ENCODE results near the gene GABRR3.

DNA sequence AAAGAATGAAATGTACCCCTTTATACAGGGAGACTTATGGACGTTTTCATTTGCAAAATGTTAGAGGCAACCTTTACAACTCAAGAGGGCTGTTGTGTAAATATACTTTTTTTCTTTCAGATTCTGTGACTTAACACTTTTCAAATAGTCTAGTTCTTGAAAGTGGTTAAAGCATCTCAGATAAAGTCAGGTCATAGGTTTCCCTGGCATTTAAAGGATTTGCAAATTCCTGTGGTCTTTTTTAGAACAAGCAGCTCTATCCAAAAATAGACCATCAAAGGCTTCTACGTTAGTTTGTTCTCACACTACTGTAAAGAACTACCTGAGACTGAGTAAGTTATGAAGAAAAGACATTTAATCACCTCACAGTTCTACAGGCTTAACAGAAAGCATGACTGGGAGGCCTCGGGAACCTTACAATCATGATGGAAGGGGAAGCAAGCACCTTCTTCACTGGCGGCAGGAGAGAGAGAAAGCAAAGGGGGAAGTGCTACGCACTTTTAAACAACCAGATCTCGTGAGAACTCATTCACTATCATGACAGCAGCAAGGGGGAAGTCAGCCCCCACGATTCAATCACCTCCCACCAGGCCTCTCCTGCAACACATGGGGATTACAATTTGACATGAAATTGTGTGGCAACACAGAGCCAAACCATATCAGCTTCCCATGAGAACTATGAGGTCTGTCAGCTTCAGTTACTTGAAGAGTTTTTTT, 23.3 kb upstream of the GABRR3 start:
- TF ChIP-seq, protein P1, sequence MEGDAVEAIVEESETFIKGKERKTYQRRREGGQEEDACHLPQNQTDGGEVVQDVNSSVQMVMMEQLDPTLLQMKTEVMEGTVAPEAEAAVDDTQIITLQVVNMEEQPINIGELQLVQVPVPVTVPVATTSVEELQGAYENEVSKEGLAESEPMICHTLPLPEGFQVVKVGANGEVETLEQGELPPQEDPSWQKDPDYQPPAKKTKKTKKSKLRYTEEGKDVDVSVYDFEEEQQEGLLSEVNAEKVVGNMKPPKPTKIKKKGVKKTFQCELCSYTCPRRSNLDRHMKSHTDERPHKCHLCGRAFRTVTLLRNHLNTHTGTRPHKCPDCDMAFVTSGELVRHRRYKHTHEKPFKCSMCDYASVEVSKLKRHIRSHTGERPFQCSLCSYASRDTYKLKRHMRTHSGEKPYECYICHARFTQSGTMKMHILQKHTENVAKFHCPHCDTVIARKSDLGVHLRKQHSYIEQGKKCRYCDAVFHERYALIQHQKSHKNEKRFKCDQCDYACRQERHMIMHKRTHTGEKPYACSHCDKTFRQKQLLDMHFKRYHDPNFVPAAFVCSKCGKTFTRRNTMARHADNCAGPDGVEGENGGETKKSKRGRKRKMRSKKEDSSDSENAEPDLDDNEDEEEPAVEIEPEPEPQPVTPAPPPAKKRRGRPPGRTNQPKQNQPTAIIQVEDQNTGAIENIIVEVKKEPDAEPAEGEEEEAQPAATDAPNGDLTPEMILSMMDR (IDR thresholded peaks at IDR 0.05): no peak
- TF ChIP-seq SIN3A (IDR thresholded peaks at IDR 0.05; ENCODE audit: borderline replicate concordance, insufficient read depth, low read depth, low read length): no peak
- no peak for TF ChIP-seq TCF7L2 (IDR thresholded peaks at IDR 0.05; ENCODE audit: low read depth, low read length)
- TF ChIP-seq POLR2AphosphoS5 (IDR thresholded peaks at IDR 0.05; ENCODE audit: low read depth, low read length): no peak

Measured in Panc1 (cell line).